HG02973 (cell line): ENCODE results near the gene RAP1GAP.

Experiments
- ATAC-seq: cut with Tn5 transposase; IDR thresholded peaks from one replicate; pipeline ENCODE4 v1.9.1; 2021; ENCODE audit warnings: moderate library complexity; ENCODE audit not compliant: unreplicated experiment

RAP1GAP gene

DNA sequence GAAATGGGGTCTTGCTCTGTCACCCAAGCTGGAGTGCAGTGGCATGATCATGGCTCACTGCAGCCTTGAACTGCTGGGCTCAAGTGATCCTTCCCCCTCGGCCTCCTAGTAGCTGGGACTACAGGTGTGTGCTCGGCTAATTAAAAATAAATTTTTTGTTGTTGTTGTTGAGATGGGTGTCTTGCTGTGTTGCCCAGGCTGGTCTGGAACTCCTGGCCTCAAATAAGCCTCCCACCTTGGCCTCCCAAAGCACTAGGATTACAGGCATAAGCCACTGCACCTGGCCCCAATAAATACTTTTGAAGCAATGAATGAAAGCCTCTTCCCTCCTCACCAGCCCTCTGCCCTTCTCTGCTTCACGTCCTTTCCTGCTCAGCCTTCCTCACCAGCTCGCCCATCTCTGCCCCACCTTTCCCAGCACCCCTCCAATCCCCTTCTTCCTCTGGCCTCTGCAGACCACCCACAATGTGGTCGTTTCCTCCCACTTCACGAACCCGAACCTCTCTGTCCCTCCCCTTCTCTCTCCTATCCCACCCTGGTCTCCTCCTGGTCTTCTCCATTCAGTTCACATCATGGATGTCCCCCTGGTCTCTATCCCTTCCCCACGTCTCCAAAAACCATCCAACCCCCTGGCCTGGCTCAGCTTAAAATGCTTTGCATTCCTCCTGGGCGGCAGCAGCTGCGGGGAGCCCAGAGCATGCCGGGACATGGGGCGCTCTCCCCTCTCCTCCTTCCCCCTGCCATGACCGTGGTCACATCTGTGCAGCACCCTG lies 38.4 kb downstream of the RAP1GAP start:
- no peak for ATAC-seq

DNA sequence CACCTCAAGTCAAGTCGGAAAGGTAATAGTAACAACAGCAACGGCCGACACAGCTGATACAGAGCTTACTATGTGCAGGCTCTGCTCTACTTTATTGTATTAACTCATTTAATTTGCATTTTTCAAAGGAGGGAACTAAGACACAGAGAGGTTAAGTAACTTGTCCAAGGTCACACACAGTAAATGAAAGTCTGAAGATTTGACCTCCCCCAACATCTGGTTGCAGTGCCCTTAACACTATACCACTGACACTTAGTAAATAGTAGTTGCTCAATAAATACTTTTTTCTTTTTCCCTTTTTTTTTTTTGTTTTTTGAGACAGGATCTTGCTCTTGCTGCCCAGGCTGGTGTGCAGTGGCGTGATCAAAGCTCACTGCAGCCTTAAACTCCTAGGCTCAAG lies 39.2 kb downstream of the RAP1GAP start:
- ATAC-seq = no peak

DNA sequence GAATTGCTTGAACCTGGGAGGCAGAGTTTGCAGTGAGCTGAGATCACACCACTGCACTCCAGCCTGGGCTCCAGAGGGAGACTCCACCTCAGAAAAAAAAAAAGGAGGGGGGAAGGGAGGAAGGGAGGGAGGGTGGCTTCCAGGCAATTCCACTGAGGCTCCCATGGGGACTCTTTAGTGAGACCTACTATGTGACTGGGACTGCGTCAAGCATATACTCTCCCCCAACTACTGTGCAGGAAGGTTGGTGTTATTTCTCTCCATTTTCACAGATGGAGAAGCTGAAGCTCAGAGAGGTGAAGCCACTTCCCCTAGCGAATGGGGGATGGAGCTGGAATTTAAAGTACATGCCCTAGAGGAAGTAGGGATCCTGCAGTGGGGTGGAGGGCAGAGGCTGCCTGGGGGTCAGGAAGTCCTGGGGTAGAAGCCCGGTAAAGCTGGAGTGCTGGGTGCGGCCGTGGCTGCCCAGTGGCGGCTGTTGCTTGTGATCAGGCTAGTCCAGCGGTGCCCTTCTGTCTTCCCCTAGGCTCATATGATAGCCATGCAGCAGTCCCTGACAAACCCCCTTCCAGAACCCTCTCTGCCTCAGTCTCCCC lies 40.3 kb downstream of the RAP1GAP start:
- no peak for ATAC-seq

DNA sequence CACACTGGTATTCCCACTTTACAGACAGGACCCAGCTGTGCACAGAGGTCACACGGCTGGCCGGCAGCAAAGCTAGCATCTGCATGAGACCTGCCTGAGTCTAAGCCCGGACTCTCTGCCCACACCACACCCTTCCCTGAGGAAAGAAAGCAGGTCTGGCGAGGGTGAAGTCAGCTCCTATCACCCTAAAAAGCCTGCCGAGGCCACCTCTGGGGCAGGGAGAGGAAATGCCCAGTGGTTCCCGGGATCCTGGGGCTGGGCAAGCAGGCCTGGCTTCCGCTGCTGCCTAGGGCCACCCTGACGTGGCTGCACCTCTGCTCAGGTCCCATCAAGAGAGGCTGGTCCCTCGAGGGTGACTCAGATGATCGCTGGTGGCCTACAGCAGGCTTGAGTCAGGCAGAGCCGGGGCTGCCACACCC lies 42.2 kb downstream of the RAP1GAP start:
- ATAC-seq = no peak

DNA sequence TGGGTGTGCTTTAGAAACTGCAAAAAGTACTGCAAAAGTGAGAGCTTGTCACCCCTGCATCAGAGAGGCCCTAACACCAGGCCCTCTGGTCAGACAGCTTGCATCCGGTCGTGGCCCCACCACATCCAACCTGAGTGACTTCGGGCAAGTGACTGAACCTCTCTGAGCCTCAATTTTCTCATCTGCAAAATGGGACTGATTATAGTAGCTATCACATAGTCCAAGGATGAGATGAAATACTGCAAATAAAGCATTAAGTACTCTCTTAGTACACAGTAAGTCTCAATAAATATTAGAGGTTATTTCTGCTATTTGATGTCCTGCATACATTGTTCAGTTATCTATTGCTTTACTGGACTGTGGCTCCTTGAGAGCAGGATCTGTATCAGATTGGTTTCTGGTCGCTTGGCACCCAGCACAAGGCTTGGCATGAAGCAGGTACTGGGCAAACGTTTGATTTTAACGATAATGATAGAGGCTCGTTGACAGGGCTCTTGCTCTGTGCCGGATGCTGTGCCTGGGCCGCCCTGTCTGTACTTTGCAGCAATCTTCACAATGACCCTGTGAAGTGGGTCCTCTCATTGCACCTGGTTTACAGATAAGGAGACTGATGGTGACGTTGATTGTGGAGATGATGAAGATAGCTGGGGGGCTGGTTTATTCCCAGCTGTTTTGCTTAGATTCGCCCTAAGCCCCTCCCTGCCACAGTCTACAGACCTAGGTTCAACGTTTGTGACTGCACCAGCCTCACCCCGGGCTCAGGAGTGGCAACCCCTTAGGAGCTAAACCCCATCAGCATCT lies 43.6 kb downstream of the RAP1GAP start:
- ATAC-seq = no peak

DNA sequence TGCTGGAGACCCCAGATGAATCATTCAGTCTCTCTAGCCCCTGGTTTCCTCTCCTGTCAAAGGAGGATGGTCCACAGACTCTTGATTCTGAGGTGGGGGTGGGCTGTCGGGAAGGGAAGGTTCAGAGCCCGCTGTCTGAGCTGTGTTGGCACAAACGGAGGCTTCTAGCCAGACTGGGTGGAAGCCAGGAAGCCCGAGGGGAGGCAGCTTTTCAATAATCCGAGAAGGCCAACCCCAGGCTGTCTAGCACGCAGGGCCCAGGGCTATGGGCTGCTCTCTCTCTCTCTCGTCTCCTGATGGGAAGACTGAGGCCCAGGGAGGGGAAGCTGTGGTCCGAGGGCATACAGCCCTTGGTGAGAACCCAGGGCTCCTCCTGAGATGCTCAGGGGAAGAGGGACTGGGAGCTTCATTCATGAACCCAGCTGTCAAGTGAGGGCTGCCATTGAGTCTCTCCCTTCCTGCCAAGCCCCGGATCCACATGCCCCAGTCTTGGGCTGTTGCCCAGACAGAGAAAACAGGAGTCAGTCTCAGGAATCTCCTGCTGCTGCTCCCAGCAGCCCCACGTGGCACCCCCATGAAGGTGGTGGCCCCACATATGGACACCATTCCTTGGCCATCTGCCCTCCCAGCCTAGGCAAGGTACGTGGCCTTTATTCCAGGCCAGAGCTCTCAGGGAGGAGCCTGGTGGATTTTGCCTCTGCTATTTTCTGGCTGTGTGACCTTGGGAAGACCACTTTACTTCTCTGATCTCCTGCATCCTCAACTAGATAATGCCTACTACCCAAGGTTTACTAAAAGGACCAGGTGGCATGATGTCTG lies 44.4 kb downstream of the RAP1GAP start:
- ATAC-seq = no peak

DNA sequence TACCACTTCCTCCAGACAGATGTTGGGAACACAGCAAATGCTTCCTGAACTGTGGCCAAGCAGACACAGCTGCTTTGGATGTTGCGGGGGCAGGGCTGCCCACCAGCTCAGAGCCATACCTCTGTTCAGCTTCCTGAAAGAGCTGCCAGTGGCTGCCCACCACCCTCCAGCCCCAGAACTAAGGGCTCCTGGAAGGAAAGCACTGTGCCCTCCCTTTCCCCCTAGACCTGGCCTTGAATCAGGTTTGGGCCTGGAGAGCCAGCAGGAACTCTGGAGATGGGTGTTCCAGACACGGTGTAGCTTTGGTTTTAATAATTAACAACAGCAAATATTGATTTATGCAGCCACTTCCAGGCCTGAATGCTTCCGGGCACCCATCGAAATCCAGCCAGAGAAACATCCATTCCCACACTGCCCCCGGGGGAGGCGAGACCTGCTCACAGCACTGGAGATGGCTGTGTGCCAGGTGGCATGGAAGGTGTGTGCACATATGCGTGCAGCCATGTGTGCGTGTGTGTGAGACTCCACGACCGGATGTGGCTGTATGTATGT lies 45.7 kb downstream of the RAP1GAP start:
- no peak for ATAC-seq

DNA sequence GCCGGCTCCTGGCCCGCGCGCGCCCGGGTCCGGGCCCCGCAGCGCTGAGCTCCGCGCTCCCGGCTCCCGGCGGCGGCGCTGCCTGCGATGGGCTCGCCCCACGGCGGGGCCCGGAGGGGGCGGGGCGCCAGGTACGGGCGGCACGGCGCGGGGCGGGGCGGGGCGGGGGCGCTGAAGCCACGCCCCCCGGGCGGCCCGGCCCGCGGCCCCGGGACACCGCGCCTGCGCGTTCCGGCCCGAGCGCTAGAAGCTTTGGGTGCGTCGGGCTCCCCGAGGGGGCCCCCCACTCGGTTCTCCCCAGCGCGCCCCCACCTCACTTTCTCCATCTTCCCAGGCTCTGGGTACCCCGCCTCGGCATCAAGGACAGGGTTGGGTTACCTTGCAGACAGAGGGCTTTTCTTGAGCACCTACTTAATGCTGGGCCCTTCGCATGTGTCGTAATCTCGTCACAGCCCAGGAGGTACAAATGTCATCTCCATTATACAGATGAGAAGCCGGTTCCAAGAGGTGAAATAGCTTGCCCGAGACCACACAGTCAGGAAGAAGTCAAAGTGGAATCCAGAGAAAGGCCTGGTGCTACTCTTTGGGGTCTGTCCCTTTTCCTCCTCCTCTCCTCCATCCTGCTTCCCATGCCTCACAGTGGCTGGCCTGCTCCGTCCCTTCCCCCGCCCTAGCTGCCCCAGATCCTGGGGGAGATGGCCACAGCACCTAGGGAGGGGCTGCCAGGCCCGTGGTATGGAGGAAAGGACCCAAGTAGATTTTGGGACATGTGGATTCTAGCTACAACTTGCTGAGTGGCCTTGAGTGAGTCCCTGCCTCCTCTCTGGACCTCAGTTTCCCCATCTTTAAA lies 46.5 kb downstream of the RAP1GAP start:
- no peak for ATAC-seq

DNA sequence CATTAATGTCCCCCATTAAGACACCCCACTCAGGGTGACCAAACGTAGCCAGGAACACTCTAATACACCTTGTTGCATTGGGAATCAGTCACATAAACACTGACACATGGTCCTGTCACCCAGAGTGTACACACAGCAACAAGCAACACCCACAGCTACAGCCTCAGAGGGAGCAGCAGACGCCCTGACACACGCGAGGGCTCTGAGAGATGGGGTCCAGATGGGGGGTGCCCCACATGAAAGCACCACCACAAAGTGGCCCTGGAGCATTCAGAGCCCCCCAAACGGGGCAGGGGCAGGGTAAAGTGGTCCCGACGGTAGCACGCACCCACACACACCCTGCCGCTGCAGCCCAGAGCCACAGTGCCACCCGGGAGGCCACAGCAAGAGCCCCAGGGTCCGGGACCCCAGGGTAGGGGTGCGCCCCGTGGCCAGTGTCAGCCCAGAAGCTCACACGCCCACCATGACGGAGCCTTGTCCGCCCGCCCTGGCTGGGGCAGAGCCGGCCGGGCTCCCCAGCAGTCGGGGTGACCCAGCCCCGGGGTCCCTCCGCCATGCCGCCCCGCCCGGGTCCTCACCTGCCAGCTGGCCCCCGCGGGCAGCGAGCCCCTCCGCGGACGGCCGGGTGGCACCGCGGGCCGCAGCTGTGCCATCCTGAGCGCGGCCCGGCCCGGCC lies 47.3 kb downstream of the RAP1GAP start:
- no peak for ATAC-seq

DNA sequence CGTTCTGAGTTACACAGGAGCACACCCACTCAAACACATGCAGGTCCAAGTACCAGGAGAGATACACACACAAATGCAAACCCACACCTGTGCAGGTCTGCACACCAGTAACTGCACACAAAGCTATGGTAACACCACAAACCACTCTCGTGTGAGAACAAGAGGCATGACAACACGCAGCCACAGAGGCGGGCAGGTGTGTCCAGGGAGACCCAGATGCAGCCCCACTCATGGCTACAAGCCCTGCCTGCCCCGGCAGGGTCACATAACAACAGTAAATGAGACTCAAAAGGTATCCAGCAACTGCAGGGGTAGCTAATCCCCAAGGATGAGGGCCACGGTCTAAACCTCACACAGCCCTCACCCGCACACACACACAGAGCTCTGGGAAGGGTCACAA lies 48.1 kb downstream of the RAP1GAP start:
- ATAC-seq = no peak

DNA sequence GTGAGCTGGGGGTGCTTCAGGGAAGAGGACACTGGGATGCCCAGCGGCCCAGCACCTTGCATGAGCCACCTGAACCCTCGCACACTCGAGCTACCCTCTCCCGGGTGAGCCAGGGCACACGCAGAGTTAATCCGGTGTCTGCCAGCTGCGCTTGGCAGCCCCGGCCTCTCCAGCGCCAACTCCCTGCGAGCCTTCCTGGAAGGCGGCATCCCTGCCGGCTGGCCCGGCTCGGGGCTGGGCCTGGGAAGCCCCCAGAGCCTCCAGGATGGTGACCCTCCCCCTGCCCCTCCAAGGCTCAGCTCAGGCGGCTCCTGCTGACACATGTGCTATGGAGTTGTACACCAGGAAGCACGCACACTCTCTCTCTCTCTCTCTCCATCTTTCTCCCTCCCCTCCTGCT lies 48.7 kb downstream of the RAP1GAP start:
- no peak for ATAC-seq

DNA sequence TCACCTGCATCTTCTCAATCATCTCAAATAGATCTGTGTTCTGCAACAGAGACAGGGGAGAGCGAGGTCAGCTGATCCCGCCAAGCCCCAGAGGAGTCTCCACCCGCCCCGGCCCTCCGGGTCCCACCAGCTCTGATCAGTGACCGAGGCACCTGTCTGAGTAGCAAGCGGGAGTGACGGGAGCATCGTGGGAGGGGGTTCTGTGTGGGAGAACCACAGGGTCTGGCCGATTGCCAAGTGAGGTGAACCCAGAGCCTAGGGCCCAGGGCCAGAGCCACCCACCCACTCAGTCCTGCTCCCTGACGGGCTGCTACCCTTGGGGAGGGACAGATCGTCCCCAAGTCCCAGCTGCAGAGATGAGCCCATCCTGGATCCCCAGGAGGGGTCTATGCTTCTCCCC lies 49.1 kb downstream of the RAP1GAP start:
- ATAC-seq = no peak

DNA sequence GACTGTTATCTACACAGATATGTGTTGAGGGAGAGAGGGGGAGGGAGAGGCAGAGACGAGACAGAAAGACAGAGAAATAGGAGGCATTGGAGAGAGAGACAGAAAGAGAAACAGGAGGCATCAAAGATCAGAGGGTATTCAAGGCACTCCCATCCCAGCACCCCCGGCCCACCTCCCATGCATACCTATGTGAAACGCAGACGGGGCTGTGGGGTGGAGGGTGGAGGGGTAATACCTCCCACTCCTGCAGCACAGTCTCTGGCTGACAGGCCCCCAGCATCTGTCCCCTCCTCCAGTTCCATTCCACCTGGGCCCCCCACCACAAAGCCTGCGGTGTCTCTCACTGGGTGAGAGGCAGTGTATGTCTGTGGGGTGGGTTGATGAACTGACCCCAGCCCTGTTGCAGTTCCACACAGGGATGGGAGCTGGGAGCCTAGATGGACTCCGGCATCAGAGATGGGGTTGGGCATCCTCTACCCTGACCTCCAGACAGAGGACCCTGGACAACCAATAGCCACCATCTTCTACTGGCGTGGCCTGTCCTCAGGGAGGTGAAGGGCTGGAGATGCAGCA lies 49.7 kb downstream of the RAP1GAP start:
- ATAC-seq = no peak

DNA sequence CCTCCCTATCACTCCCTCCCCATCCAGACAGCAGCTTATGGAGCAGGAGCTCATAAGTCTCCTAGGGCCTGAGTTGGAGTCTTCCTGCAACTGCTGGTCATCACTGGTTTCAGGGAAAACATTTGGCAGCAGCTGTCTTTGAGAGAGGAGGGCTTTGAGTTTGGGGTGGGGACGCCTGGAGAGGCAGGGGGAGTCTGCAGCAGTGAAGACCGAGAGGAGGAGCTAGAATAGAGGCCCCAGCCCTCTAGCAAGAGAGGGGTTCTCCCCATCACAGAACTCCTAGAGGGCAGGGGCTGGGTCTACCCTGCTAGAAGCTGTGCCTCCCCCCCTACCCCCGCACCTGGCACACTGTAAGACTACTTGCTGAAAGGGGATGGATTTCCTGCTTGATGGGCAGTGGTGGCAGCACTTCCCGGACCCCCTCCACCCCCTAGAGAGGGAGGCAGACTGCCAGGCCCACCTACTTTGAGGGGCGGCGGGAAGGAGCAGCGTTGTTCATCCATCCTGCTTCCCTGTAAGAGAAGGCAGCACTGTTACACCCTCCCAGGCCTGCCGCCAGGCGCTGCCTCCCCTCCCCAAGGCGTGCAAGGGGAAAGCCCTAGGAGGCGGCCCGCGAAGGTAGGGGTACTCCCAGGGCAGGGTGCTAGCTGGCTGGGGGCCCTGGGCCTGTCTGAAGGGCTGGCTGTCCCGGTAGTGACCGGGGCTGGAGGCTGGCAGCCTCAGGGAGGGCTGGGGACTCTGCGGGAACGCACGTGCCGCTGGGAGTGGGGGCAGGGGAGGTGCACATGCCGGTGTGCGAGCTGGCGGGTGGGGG lies 50.4 kb downstream of the RAP1GAP start:
- no peak for ATAC-seq

DNA sequence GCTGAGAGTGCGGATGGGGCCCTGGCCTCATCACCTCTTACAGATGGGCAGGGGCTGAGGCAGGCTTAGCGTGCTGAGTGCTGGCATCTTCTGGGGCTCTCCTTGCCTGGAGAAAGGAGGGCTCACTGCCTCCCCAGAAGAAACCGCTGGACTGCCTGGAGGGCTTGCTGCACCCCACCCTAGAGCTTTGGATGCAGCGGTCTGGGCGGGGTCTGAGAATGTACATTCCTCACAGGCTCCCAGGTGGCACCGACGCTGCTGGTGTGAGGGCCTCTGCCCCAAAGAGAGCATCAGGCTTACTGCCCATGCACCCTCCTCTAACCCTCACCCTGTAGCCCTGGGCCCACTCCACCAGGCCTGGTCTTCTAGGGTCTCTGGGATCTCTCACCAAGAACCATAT lies 51.1 kb downstream of the RAP1GAP start:
- ATAC-seq = no peak

DNA sequence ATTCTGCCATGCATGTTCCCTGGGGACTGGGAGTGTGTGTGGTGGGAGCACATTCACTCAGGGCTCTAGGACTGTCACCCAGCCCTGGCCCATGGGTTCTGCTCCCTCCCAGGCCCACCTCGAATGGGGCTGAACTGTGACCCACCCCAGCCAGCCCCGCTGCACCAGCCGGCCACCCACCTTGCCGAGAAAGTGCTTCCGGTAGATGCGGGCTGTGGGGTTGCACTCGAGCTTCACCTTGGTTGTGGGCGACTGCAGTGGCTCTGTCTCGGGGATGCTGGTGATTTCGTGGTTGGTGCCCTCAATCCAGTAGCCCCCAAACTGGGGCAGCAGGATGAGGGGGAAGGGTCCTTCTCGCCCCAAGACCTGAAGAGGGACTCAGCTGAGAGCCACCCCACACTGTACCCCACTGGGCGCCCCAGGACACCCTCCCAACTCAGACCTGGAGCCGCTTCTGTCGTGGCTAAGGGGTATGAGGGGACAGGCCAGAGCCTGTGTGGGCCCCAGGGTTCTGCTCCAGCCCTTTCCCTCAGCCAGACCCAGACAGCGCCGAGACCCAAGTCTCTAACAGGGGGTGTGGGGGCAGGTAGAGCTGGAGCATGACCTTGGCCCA lies 51.9 kb downstream of the RAP1GAP start:
- no peak for ATAC-seq

DNA sequence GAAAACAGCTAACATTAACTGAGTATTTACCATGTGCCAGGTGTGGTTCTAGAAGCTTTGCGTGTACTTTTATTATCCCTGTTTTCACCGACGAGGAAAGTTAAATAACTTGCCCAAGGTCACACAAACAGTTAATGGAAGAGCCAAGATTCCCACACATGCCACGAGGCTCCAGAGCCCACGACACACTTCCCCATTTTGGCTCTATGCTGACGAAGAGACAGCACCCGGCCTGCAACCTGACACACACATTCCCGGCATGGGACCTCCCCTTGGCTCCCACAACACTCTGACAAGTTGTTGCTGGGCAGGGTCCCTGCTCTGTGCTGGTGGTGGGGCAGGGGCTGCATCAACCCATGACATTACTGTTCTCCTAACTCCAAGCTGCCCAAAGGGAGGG lies 52.8 kb downstream of the RAP1GAP start:
- ATAC-seq = no peak
